ENCODE data around the gene CCNQ.
"Not testable (repeated sequence)": the region's sequence is repeated elsewhere in the genome, so short reads cannot be mapped to it uniquely, and the experiment has no call there.

CCNQ gene

DNA sequence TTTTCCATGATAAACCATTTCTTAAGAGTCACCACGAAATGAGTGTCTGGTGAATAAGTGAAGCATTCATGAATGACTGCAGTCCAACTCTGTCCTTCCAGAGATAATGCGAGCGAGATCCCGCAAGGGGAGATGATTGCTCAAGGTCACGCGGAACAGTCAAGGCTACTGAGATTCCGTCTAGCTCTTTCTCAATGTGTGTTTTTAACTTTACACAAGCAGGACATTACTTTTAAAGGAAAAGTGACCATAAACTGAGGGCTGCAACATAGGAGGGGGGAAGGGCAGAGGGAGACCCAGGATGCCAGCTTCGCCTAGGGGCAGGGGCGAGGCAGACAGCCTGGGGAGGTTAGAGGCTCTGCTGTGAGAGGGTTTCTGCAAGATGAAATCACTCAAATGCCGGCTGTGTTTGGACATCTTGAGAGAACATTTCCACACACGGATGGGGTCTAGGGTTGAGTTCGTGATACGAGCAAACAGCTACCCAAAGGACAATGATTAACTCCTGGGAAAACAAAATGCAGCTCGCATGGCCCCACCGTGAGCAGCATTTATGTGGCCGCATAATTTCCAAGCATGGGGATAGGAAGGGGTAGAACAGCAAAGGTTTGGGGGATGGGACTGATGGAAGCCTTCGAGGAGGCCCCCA is 23.8 kb upstream of the CCNQ start:
- DNase-seq, result no peak

DNA sequence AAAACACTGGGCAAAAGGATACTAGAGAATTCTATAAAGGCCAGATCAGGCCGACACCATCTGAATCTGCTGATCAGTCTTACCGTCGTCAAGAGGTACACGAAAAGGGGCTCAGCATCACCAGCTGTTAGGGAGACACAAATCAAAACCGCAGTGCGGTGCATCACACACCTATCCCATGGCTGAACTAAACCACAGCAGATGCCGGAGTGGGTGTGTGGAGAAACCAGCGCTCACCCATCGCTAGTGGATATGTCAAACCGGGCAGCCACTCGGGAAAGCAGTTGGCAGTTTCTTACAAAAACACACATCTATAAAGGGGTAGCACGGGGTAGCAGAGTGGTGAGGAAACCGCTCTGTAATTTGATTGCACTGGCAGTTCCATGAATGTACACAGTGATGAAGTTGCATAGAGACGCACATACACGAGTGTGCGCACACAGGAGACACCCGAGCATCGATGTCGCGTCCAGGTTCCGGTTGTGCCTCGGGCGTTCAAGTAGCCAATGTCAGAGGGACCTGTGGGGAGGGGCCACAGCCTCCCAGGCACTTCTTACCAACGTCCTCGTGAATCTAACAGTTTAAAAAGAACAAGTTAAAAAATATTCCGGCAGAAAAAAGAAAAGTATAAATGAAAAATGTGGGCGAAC is 23.1 kb upstream of the CCNQ start:
- no peak for DNase-seq

DNA sequence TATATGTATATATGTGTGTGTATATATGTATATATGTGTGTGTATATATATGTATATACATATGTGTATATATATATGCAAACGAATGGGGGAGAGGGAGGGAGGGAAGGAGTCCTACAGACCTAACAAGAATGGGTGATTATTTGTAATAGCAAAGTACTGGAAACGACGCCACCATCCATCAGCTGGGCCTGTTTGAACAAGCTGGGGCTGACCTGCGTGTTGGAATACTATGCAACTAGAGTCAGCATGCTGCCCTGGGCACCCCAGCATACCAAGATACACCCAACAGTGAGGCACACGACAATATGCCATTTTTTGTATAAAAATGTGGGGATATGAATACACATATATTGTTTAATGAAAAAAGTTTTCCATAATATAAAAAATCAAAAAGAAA is 21.6 kb upstream of the CCNQ start:
- no peak for DNase-seq

DNA sequence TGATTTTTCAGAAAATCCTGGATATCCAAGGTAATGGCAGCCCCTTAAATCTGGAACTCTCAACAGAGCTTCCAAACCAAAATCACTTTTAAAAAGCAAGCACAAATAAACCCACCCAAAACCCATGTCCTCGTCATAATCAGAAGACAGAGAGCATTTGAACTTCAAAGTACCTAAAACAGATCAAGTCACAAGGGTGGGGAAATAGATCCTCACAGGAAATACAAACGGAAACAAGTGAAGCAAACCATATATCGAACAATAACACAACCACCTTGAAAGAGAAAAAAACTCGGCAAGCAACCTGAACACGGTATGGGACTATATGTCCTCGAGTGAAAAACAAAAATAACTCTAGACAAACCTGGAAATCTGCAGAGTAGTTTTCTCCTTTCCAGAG is 15.9 kb upstream of the CCNQ start:
- no peak for DNase-seq

DNA sequence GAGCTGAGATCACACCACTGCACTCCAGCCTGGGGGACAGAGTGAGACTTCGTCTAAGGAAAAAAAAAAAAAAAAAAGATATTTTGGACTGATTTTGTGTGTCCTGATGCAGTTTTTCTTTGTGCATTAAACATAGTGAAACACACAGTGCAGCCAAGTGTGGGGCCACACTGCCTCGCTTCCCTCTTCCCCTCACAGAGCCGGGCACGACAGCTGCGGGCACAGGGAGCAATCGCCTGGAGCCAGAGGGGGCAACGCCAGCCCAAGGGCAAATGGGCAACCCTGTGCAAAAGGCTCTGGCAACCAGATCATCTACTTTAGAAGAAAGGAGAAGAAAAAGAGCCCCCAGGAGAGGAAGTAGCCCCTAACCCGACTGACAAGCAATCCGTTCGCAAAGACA is 13.5 kb upstream of the CCNQ start:
- DNase-seq, result no peak

DNA sequence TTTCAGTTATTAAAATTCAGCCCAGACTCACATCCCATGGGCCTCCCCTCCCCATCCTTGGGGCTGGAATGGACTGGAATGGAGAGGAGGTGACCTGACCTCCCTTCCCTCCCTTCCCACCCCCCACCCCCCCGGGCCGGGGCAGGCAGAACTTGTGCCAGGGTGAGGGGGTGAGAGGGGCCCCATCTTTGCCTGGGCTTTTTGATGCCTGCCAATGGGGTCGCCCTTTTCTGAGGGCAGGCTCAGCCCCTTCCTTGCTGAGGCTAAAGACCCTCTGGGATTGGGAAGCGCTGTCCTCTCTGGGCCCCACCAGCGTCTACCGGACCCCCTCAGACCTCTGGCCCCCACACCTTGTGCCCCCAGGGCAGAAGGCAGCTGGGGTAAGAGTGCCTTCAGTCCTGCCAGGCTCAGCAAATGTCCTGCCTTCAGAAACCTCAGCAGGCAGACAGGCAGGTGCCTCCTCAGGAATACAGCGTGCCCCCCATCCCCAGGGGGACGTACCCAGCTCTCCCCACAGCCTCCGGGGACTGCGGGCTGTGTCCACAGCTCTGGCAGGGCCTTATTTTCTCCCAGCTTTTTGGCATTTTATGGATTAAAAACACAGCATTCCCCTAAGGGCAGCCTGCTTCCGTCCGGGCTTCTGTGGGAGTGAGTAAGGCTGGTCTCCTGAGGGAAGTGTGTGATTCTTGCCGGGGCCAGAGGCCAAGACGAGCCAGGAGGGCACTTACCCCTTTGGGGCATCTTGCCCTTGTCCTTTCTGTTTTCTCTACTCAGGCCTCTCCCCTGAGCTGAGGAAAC is 12.6 kb upstream of the CCNQ start:
- DNase-seq, result no peak

DNA sequence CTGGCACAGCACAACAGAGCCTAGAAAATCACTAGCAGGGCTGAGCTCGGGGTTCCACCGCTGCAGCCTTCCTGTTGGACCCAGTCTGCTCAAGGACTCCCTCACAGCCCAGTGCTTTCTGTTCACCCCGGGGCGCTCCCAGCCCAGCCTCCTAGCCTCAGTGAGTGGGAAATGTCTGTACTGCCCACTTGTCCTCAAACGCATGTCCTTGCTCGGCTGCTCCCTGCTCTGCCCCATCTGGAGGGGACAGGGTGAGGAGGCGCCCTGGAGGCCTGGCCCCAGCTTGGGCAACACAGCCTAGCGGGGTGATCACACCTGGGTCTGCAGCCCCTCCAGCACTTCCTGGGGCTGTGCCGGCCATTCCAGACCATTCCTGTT is 11.9 kb upstream of the CCNQ start:
- DNase-seq, result no peak

DNA sequence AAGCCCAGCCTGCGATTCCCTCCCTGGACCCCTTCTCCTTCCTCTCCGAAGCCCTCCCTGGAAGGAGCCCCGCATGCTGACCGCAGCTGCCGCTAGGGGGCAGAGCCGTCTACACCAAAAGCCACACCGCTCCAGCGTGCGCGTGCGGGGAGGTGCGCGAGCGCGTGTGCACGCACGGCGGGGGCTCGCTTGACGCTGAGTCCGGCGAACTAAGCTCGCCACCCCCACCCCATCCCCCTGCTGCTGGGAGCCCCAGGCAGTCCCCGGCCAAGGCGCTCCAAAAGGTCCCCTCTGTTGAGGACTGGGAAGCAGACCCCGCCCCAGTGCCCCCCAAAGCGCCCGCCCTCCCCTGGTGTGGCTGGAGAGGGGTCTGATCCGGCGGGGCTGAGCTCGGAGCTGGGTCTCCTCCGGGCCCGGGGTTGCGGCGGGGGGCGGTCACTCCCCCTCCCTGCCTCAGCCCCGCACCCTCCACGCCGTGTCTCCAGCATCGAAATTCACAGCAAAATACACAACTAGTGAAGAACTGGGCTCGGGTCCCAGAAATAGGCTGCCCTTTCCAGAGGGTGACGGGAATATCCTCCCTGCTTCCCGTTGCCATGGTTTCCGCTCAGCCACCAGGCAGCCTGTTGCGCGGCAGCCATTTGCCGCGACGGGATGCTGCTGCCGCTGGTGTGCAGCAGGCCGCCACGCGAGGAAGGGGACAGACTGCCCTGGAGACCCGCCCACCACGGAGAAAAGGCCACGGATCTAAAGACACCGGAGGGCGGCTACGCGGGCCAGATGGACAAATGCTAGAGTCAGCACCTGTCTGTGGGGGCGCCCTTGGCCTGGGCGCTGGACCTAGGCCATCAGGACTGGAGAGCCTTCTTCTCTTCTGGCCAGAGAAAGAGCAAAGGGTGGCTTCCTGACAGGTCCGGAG is 11.2 kb upstream of the CCNQ start:
- peak; percentile 21 to 35 for DNase-seq

DNA sequence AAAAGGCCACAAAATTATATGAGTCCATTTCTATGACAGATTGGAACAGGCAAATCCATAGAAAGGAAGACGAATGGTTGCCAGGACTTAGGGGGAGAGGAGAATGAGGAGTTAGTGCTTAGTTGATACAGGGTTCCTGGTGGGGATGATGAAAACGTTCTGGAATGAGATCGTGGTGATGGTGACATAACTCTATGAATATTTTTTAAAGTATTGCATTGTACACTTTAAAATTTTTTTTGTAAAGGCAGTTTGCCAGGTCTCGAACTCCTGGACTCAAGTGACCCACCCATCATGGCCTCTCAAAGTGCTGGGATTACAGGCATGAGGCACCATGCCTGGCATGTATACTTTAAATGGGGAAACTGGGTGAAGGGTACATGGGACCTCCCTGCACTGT is 9.9 kb upstream of the CCNQ start:
- no peak for DNase-seq

DNA sequence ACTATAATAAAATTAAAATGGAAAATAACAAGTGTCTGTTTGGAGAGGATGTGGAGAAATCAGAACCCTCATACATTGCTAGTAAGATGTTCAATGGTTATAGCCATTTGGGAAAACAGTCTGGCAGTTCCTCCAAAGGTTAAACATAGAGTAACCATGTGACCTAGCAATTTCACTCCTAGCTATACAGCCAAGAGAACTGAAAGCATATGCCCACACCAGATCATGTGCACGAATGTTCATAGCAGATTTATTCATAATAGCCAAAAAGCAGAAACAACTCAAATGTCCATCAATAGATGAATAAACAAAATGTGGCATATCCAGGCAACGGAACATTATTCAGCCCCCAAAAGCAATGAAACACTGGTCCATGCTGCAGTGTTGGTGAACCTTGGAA is 9.4 kb upstream of the CCNQ start:
- no peak for DNase-seq

DNA sequence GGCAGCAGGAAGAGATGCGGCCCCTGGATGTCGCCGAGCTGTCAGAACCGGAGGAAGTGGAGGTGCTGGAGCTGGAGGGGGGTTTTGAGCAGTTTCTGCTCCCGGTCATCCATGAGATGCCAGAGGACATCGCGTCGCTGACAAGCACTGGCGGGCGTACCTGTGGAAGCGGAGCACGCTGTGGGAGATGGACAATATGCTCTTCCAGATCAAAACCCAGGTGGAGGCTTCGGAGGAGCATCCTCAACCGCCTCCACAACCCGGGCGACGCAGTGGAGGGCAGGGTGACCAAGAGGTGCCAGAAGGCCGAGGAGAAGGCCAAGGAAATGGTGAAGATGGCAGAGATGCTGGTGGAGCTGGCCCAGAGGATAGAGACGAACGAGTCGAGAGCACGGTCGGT is 7.6 kb upstream of the CCNQ start:
- DNase-seq, result no peak

DNA sequence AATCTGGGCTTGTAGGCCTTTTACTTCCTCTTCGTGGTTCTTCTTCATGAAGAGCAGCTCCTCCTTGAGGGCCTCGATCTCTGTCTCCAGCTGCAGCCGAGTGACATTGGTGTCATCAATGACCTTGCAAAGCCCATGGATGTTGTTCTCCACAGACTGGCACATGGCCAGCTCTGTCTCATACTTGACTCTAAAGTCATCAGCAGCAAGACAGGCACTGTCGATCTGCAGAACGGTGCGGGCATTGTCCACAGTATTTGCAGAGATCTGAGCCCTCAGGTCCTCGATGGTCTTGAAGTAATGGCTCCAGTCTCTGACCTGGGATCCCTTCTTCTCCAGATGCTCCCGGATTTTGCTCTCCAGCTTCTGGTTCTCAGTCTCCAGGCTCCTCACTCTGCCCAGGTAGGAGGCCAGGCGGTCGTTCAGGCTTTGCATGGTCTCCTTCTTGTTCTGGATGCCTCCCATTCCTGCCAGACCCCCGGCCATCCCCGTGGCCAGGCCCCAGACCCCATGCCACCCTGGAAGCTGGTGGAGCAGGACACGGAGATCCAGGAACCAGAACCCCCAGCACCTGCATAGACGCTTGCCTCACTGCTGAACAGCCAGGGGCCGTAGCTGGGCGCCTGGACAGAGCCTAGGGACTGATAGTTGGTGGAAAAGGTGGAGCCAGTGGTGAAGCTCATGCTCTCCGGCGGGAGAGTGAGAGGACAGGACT is 5.9 kb upstream of the CCNQ start:
- not testable (repeated sequence) for DNase-seq

DNA sequence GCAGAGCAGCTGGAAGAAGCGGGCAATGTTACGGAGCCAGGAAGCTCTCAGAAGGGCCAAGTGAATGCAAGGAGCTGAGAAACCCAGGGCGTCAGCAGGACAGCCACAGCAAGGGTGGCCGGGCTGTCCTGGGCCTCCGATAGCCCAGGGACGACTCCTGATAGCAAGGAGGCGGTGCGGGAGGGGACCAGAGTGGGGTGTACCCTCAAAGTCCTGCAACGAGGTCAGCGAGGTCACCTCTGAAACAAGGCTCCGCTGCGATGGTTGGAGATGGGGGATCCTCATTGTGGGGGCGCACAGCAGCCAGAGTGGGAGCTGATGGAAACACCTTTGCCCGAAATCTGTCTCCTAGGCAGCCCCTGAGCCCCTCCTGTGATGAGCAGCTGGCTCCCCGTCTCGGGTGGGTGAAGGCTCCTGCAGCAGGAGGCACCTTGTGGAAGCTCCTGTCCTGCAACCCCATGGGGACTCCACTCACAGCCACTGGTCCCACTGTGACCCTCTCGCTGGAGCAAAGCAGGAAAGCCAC is 4.3 kb upstream of the CCNQ start:
- DNase-seq, result no peak

DNA sequence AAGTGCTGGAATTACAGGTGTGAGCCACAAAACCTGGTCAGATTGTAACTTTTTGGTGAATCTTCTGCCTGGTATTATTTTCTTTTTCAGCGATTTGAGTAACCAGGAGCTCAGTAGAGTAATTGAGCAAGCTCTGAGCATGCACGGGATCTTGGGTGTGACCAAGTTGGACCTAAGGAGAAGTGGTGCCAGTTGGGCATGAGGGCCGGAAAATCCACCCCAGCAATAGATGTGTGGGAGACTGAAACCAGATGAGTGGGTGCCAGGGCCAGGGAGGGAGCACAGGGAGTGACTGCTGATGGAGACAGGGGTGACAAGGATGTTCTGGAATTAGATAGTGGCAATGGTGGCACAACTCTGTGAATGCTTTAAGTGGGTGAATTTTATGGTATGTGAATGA is 3.7 kb upstream of the CCNQ start:
- DNase-seq, result no peak

DNA sequence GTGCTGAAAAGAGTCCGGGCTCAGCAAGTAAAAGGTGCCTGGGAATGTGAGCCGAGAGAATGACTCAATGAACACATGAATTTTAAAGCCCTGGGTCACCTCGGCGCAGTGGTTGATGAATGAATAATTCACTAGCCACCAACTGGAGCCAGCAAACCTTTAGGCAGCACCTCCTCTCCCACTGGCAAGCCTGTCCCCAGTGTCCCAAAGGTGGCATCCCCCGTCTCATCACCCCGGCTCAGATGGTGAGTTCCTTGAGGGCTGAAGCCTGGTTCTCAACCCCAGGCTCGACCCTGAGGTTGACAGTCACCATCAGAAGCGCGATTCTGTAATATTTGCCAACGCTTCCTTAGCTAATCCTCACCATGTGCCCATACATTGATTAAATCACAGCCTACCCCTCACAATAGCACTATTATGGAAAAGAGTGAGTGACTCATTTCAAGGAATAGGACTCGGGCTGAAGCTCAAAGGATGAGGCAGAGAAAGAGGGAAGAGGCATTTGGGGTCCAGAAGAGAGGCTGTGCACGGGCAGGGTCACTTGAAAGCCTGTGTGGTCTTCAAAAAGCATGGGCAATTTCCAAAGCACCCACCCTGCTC is 2.7 kb upstream of the CCNQ start:
- DNase-seq, result no peak

DNA sequence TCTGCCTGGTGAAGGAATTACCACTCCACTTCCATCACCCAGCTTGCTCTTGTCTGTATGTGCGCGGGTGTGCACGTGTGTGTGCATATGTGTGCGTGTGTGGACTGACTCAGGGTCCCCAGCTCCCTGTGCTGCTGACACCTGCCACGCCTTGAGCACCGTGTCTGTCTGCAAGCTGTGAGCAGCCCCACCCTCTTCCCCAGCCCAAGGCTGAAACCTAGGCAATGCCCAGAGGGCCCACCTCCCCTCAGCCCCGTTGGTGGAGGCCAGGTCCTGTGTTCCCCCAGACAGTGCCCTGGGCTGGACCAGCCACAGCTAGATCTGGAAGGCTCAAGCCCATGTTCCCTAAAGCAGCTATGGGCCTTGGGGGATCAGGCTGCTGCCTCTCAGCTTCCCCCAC is 2.0 kb upstream of the CCNQ start:
- DNase-seq, result no peak

DNA sequence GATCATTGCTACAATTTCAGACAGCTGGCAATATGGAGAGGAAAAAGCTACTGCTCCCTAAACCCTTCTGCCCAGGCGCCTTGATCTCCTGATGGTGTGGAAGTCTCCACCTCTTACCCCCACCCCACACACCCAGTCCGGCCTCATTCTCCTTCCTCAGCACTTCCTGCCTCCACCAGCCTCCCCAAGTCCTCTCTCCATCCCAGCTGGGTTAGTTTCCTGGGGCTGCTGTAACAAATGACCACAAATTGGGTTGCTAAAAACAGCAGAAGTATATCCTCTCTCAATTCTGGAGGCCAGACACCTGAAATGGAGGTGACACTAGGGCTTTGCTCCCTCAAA is 1.1 kb upstream of the CCNQ start:
- DNase-seq, result peak; percentile 24 to 36

DNA sequence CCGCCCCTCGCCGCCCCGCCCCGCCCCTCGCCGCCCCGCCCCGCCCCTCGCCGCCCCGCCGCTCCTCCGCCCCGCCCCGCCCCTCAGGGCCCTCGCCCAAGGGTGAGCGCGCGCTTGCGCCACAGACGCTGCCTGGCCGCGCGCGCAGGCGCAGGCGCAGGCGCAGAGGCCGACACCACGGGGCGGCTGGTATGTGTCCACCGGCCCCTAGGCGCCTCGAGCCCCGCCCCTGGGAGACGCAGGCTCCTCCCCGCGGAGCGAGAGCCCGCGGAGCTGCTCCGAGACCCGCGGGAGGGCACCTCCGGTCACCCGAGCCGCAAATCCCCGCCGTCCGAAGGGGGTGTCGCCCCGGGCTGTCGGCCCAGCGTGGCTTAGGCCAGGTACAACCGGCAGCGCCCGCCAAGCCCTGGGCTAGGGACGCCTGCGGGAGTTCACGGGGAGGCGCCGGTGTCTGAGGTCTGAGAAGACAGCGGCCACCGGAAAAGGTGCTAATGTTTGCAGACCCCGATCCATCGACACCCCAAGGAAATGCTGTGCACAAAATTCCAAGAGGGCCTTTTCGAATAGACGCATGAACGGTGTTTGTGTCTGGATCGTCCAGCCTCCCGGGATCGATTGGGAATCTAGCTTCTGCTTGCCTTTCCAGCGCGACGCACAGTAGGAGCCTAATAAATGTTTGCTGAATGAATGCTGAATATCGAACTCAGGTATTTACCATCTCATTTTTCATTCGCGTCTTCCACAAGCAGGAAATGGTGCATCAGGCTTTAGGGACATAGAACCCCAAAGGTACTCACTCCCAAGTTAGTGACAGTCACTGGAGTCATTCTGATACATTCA is 473 bp upstream of the CCNQ start:
- DNase-seq, result peak; percentile 52 to 61

DNA sequence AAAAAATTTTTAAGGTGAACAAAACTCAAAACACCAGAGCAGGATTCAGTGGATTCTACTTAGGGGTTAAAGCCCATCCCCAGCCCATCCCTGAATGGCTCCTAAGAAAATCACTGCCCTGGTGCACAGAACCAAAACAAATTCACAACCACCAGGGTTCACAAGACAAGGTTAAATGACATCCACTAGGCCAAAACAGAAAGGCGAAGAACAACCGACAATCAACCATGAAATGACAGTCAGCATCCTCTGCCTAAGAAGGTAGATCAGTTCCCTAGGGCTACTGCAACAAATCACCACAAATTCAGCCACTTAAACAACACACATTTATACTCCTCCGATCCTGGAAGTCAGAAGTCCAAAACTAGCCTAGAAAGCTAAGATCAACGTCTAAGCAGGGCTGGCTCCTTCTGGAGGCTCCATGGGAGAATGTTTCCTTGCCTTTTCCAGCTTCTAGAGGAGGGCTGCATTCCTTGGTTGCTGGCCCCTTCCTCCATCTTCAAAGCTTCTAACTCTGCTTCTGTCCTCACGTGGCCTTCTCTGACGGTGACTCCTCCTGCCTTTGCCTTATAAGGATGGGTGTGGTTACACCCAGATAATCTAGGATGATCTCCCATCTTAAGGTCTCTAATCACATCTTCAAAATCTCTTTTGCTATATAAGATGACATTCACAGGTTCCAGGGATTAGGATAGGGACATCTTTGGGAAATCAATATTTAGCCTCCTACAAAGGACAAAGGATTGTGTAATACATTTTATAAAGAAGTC is 1.8 kb downstream of the CCNQ start:
- DNase-seq, result no peak

Measured in Kasumi-1 (cell line).